Esophagus mucosa (tissue), 1 donor: ENCODE measurements around the gene MTRFR. TPM values are rescaled to one million over a fixed set of nuclear protein-coding genes. Genes with fewer than 3 reads are reported as not detected.

Experiments
- ATAC-seq: fragments of 200-7000 bp; cut with Tn5 transposase; one replicate; pipeline ENCODE4 v1.9.1; 2020
- total RNA-seq: library from RNA; stranded (reverse); gene quantifications from one replicate; pipeline ENCODE4 v1.2.4, GENCODE V29; 2023
- donor health status: DM: yes; HTN: yes; CAD: no.

The MTRFR gene
- total RNA-seq, 1 donor from 2014 or later, result 7.7 TPM

DNA sequence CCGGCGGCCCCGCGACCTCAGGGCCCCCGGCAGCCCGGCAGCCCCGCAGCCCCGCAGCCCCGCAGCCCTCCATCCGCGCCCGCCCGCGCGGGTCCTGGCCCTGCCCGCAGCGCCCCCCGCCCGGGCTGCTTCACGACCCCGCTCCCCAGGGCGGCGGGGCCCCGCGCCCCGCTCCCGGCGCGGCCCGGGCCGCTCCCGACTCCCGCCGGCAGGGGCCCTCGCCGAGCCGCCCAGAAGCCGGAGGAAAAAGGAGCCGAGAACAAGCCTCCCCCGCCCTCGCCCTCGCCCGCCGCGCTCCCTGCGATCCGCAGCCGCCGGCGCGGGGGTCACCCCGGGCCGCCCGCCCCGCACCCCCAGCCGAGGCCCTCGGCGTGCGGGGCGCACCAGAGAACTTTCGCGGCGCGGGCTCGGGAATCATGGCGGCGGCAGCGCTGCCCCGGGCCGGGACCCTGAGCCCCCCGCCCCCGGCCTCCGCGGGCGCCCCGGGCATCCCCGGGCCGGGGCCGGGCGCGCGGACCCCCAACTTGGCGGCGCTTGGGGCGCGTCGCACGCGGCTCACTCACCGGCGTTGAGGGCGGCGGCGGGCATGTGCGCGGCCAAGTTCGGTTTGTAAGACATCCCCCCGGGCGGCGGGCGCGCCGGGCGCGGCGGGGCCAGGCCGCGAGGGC, 37.9 kb downstream of the MTRFR start:
- peak; percentile 56 for ATAC-seq

DNA sequence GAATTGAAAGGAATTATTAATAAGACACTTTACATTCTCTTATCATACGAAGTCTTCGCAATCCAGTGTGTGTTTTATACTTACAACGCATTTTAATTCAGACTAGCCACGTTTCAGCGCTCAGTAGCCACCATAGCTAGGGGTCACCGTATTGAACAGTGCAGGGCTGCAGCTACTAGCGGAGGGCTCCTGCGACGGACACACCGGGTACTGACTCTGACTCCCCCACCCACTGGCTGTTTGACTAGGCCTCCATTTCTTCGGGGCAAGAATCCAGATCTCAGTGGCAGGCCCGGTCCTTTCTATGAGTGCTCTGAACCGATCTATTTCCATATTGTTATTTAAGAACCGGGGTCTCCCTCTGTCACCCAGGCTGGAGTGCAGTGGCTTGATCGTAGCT, 39.9 kb downstream of the MTRFR start:
- ATAC-seq, result no peak

DNA sequence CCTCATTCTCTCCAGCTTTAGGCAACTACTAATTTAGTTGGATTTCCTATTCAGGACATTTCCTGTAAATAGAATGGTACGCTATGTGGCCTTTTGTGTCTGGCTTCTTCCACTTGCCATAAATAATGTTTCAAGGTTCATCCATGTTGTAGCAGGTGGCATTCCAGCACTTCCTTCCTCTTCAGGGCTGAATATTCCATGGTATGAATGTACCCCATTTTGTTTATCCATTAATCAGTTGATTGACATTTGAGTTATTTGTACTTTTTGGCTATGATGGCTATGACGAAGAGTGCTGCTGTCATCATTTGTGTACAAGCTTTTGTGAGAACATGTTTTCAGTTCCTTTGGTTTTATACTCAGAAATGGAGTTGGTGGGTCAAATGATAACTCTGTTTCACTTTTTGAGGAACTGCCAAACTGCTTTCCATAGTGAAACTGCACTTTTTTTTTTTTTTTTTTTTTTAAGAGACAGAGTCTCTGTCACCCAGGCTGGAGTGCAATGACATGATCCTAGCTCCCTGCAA, 44.9 kb downstream of the MTRFR start:
- no peak for ATAC-seq

DNA sequence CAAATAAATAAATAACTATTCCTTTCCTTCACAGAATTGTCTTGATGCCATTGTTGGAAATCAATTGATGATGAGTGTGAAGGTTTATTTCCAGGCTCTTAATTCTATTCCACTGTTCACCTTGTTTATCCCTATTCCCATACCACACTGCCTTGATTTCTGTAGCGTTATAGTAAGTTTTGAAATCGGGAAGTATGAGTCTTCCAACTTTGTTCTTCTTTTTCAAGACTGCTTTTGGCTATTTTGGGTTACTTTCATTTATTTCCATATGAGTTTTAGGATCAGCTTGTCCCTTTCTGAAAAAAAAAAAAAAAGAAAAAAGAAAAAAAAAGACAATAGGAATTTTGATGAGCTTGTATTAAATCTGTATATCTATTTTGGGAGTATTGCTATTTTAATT, 47.7 kb downstream of the MTRFR start:
- no peak for ATAC-seq

DNA sequence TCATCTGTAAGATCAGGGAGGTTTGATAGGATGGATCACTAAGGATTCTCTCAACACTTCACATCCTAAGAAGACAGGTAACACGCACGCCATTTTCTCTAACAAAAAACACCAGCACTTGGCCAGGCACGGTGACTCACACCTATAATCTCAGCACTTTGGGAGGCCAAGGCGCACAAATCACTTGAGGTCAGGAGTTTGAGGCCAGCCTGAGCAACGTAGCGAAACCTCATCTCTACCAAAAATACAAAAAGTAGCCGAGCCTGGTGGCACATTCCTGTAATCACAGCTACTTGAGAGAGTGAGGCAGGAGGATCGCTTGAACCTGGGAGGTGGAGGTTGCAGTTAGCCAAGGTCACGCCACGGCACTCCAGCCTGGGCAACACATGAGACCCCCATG, 48.9 kb downstream of the MTRFR start:
- ATAC-seq, result no peak

DNA sequence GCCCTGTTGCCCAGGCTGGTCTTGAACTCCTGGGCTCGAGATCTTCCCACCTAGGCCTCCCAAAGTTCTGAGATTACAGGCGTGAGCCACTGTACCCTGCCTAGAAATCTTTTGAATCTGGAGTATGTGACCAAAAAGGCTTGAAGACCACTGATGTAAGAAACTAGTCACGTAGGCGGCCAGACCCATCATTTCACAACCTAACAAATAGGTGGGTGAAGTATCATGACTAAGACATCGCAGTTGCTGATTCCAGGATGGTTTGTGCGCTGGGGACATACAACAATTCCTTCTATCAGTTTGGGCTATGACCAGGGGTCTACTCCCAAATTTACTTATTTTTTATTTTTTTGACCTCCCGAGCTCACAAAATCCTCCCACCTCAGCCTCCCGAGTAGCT, 50.2 kb downstream of the MTRFR start:
- ATAC-seq, result no peak

DNA sequence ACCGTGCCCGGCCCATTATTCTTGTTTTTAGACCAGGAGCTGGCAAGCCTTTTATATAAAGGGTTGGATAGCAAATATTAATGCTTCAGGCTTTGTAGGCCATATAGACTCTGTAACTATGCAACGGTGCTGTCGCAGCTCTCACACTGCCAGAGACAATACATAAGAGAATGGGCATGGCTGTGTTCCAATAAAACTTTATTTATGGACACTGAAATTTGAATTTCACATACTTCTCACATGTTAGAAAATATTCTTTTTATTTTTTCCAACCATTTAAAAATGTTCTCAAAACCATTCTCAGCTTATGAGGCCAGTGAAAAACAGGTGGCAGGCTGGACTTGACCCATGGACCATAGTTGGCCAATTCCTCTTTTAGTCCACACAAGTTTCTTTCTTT, 51.4 kb downstream of the MTRFR start:
- no peak for ATAC-seq

DNA sequence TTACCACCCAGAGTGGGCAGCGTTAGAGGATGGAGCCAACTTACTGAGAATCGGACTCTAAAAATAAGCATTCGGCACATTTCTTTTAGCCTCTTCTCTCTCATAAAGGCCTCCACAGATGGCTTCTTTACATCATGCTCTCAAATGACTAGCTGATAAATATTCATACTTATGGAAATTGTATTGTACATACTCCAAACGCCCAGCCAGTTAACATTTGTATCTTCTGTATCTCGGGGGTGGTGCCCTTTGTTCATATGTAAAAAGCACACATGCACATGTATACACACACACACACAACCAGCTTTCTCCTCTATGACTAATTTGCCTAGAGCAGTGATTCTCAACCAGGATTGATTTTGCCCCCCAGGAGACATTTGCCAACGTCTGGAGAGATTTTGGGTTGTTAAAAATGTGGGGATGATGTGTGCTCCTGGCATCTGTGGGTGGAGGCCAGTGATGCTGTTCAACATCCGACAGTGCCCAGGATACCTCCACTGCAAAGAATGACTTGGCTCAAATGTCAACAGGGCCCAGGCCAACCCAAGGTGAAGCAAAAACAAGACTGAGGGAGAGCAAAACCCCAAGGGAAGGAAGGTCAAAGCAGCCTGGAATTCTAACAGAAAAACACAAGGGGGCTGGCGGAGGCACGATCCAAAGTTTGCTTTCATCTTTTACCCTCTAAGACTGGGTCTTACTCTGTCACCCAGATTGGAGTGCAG, 53.6 kb downstream of the MTRFR start:
- ATAC-seq, result no peak

DNA sequence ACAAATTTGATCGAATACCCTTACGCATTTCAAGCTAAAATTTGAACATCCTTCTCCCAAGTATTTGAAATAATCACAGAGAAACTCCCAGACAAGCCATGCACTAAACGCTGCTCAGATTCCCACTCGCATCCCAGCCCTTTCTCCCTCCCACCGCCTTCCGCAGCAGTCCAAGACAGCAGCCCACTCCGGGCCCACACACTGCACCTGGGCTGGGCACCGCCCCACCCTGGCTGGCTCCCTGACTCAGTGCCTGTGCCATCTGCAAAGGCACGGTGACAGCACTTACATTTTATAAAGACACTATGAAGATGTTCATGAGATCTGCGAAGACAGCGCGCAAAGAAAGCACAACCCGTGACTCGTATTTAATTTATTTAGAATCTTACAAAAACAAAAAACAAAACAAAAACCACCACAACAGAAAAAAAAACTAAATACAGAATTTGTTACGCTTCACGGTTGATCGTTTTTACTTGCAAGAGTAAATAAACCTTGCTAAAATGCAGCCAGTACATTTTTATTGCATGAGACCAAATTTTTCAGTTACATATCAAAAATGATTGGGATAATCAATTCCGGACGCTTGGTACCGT, 55.6 kb downstream of the MTRFR start:
- no peak for ATAC-seq

DNA sequence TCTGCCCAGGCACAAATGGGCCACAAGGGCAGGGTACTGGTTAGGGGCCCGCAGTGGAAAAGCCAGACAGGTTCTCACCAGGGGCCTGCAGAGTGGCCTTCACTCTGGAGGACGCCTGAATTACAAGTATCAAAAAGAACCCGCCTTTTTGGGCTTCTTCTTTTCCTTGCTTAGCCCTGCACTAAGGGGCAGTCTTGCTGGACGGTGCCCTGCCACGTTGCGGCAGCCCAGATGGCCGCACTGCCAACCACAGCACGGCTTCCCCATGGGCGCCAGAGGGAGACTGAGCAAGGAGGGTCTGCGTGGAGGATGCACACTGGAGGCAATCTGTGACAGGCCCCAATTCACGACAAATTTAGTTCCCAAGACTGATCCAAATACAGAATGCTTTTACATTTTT, 56.7 kb downstream of the MTRFR start:
- ATAC-seq, result no peak

DNA sequence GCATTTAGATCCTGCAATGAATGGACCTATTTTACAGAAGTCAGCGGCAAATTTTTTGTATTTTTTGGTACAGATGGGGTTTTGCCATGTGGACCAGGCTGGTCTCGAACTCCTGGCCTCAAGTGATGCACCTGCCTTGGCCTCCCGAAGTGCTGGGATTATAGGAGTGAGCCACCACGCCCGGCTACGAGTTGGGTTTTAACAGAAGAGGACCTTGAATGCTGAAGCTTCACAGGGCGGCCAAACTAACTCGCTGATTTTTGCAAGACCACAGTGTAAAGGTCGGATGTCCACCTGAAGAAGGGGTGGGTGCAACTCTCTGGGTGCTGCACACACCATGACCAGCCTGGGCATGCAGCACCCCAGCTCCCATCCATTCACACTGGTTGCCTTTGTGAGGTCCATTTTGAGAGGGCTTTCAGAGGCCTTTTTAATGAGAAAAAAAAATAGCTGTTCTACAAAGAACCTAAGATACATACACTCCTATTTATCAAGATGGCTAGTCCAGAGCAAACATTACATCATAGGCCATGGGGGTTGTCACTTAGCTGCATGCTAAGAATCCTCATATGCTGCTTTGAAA, 60.0 kb downstream of the MTRFR start:
- no peak for ATAC-seq

DNA sequence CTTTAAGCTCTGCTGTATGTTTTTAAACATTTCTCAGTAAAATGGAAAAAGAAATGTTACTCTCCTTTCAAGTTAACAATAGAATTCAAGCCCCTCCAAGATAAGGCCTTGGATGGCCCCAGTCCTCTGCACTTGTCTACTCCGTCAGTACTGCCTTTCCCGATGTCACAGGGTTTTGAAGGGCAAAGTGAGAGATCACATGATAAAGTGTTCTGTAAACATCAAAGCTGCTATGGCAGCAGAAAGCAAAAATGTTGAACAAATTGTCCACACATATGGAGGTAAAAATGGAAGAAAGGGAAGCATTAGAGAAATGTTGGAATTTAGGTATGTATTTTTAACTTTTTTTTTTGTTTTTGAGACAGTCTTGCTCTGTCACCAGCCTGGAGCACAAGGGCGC, 71.9 kb downstream of the MTRFR start:
- ATAC-seq, result no peak

DNA sequence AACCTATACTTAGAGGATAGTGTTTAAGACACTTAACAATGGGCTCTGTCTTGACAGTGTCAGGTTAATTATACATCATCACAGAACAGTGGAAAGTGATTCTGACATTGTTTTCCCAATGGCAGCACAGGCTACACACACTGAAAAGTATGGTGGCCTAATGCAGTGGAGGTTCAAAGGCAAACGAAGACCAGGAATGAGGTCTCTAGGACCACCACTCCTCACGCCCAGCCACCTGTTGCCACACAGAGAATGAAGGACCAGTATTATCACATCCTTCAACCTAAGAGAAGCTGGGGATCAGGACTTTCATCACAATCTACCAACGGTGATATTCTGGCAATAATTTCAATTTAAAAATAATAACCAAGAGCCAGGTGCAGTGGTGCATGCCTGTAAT, 73.0 kb downstream of the MTRFR start:
- ATAC-seq, result no peak

Other genes with a start within 250 kb of the MTRFR start
- gene PITPNM2, start 82.3 kb upstream of the MTRFR start, total RNA-seq, result 8.3 TPM
- gene MPHOSPH9, start 295 bp upstream of the MTRFR start, total RNA-seq, result 13.0 TPM
- gene CDK2AP1, start 38.4 kb downstream of the MTRFR start, total RNA-seq, result 109 TPM
- gene SBNO1, start 131.4 kb downstream of the MTRFR start, total RNA-seq, result 21.7 TPM
- gene KMT5A, start 150.7 kb downstream of the MTRFR start, total RNA-seq, result 57.2 TPM
- gene RILPL2, start 203.2 kb downstream of the MTRFR start, total RNA-seq, result 1.5 TPM
- 10.4 TPM for gene SNRNP35, start 224.7 kb downstream of the MTRFR start, total RNA-seq